ENCODE measurements around the gene PLAAT3. TPM values are rescaled to one million over a fixed set of nuclear protein-coding genes. Genes with fewer than 3 reads are reported as not detected.
A peak's percentile ranks its signal among the peaks of the same experiment; 100 is the strongest.
"Not testable (repeated sequence)": the region's sequence is repeated elsewhere in the genome, so short reads cannot be mapped to it uniquely, and the experiment has no call there.

Gene PLAAT3
- 21.6 TPM for total RNA-seq

GRCh38 chr11:63614136-63614671 lies at the start of gene PLAAT3:
Gene PLAAT3, minus strand, starts transcription at chr11:63614433. Its CDS starts 419 bp downstream, at chr11:63614014.
- DNase-seq = no peak

DNA sequence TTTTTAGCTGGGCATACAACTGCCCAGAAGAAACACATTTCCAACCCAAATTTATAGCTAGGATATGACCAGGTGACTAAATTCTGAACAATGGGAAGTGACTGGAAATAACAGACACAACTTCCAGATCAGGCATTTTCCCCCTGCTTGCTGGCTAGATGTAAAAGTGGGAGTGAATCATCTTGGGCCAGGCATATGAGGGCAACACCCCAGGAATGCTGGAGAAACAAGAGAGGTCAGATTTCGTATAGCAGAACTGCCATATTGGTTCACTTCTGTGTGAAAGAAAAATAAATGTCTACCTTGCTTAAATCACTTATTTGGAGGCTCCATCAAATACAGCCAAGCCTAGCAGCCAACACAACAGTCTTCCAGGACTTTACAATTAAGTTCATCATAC lies 49.6 kb upstream of the PLAAT3 start:
- no peak for DNase-seq

GRCh38 chr11:63660972-63661371 lies 46.7 kb upstream of the PLAAT3 start:
- no peak for DNase-seq

GRCh38 chr11:63652671-63653070 lies 38.4 kb upstream of the PLAAT3 start:
- no peak for DNase-seq

DNA sequence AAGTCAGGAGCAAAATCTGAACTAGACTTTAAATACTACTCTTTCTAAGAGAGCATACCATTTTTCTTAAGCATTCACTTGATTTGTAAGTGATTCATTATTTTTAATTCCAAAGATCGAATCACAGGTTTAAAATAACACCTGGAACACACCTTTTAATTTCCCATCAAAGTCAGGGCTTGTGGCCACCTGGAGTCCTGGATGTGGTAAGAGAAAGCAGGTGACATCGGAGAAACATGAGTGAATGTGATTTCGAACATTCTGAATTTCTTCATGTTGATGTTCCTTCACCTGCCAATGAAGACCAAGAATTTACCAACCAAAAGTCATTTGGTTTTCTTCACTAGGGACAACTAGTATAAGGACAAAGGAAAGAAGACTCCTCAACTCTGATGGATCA lies 29.0 kb upstream of the PLAAT3 start:
- DNase-seq = no peak

DNA sequence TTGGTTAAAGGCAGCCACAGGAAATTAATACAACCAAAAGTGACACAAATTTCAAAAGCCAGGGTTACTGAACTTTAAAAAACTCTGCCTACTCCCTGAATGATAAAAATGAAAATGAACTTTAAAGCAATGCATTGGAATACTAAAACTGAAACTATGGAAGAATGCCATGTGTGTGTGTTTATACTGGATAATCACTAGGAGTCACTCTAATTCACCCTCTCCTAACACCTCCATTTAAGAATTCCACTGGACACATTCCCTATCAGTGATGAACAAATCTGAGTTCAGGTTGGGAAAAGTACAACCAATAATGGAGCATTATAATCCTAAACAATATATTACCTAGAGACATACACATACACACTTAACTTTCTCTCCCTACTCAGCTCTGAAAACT lies 27.5 kb upstream of the PLAAT3 start:
- no peak for DNase-seq

DNA sequence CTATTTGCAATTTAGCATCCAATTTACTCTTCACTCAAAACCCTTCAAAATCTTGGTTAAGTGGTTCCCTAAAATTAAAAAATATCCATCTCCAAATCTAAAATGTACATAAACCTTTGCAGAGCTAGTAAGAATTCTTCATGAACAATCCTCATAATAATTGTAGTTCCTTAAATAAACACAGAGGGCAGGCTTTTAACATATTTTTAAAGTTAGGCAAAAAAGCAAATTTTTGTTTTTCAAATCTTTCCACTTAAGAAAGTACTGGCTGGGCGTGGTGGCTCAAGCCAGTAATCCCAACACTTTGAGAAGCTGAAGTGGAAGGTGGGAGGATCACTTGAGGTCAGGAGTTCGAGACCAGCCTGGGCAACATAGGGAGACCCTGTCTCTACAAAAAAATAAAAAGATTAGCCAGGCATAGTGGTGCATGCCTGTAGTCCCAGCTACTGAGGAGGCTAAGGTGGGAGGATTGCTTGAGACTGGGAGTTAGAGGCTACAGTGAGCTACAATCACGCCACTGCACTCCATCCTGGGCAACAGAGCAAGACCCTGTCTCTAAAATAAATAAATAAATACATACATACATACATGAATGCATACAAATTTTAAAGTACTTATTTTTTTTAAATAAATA lies 25.1 kb upstream of the PLAAT3 start:
- DNase-seq = no peak

- not testable (repeated sequence) for DNase-seq
Measured at GRCh38 chr11:63638436-63638835, 24.2 kb upstream of the PLAAT3 start.

DNA sequence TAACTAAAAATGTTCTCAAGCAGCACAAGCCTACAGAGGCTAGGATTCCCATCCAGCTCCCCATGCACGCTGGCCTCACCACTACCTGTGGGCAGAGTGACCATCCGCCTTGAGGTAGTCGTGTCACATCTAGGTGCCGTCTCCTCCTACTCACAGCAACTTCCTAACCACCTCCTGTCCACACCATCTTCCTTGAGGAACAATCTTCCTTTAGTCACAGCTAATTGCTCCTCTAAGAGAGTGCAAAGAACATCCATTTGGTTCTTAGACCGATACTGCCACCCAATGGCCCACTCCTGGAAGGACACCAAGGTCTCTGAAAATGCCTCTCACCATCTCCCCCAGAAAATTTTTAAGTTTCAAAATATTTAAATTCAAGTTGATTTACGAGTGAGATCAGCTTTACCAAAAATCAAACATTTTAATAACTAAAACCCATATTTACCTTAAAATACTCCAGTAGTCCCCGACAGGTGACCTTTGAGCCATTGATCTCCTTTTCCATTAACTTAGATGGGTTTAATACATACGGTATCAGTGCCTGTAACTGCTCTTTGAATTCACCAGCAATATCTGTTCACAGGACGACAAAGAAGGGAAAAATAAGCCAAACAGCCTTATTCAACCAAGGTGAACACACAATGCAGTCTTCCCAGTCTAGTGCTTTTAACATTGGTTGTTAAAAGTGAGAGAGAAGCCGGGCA lies 21.7 kb upstream of the PLAAT3 start:
- DNase-seq = peak; percentile 45

GRCh38 chr11:63629426-63629825 lies 15.2 kb upstream of the PLAAT3 start:
- DNase-seq = no peak

DNA sequence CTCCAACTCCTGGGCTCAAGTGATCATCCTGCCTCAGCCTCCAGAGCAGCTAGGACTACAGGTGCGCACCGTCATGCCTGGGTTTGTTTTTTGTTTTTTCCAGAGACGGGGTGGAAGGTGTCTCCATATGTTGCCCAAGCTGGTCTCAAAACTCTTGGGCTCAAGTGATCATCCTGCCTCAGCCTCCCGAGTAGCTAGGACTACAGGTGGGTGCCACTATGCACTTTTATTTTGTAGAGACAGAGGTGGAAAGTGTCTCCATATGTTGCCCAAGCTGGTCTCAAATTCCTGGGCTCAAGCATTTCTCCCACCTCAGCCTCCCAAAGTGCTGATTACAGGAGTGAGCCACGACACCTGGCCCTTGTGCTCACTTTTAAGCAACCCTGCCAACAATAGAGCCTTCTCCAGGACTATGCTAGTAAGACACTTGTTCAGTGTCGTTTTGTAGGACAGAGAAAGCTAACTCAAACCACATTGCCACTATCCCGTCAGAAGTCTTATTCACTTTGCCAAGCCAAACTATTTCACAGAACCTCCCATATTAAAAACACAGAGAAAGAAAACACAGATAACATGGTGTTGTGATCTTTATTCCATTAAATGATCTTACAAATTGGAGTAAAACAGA lies 9.4 kb upstream of the PLAAT3 start:
- DNase-seq = no peak

DNA sequence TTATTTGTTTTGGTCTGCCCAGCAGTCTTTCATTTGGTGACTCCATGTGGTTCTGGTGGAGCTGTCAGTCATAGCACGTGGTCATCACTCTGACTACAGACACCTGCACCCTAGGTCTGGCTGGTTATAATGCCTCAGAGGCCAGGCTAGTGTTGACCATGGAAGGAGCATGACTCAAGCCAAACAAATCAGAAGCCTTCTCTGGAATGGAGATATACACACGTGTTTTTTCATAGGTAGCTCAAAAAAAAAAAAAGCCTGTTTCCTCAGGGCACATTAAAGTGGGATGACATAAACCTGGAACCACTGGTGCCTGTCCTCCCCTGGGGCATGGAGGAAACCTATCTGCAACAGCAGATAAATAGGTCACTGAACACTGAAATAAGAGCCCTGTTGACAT lies 8.1 kb upstream of the PLAAT3 start:
- DNase-seq = no peak

- no peak for DNase-seq
Measured at GRCh38 chr11:63621071-63621470, 6.8 kb upstream of the PLAAT3 start.

DNA sequence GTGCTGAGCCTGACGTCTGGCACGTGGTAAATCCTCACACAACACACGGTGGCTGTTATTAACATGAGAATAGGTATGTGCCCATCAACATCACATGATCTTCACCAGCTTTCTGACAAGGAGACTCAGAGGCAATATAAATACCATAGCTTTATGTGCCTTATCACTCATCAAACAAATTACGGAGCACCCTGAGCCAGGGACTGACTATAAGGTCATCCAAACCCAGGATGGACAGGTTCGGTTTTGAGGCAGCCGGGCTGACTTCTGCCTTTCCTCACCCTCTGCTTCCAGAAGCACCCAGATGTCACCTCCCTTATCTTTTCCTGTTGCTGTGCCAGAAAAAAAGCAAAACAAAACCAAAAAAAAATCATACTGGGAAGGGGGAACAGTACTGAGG lies 5.7 kb upstream of the PLAAT3 start:
- DNase-seq = no peak

DNA sequence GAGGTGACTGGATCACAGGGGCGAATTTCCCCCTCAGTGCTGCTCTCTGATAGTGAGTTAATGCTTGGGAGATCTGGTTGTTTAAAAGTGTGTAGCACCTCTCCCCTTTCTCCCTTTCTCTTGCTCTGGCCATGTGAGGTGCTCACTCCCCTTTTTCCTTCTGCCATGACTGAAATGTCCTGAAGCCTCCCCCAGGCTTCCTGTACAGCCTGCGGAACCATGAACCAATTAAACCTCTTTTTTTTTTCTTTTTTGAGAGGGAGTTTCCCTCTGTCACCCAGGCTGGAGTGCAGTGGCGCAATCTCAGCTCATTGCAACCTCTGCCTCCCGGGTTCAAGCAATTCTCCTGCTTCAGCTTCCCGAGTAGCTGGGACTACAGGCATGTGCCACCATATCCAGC lies 3.5 kb upstream of the PLAAT3 start:
- not testable (repeated sequence) for DNase-seq

GRCh38 chr11:63616953-63617352 lies 2.7 kb upstream of the PLAAT3 start:
- no peak for DNase-seq

DNA sequence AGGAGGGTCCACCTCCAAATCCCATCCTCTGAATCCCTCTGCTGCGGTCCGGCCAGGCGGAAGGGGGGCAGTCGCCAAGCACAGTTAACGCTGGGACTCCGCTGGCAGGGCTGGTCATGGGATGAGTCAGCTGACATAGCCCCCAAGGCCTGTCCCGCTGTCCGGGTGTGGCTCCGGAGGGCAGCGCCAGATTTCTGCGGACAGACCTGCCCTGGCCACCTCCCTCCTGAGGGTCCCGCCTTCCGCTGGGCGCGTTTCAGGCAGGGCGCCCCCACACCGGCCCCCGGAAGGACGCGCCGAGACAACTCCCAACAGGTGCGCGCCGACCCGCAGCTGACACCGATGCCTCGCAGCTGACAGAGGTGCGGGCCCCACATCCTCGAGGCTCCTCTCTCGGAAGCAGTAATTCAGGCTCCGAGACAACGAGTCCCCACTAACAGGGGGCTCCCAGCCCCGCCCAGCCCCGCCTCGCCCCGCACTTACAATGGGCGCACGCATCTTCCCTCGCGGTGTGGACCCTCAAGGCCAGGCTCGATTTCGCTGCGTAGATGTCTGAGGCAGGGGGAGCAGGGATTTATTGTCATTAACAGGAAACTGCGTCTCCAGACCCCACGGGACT lies 607 bp downstream of the PLAAT3 start:
- DNase-seq = no peak

DNA sequence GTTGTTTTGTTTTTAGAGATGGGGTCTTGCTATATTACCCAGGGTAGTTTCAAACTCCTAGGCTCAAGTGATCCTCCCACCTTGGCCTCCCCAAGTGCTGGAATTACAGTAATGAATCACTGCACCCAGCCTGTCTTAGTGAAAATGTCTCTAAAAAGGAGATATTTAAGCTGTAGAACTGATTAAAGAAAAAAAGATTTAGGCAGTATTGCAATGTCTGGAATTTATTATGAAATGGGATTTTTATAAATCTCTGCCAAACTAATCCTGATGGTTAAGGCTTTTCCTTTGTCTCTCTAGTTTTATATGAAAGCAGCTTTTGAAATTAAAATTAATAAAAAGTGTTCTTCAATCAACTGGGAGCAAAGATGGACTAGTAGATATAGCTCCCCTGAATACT lies 2.1 kb downstream of the PLAAT3 start:
- DNase-seq = no peak

- DNase-seq = no peak
Measured at GRCh38 chr11:63611395-63611747, 2.9 kb downstream of the PLAAT3 start.

DNA sequence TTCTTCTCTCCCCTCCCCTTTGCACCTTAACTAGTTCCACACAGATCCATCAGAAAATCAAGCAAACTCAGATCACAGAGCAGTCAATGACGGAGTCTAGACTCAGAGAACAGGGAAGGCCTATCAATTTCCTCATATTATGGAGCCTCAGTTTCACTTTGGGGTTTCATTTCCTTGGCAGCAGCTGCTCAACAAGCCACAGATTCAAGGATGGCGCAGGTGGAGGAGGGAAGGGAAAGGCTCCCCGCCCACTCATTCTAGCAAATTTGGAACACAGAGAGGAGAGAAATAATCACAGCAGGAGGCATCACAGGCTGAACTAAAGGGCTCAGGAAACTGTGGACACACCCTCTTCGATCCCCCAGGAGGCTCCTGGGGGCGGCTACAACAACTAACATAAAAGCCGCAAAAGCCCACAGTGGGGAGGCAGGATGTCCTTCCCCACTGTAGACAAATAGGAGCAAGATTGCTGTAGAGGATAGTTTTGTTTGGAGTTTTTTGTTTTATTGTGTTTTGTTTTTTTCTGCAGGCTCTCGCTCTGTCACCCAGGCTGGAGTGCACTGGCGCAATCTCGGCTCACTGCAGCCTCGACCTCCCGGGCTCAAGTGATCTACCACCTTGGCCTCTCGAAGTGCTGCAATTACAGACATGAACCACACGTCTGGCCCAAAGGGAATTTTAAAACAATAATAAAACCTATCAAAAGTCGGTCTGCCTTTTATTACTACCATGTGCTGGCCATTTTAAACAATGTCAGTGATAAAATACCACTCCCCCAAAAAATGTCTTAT lies 3.4 kb downstream of the PLAAT3 start:
- no peak for DNase-seq

GRCh38 chr11:63609971-63610580 lies 4.2 kb downstream of the PLAAT3 start:
- no peak for DNase-seq

- DNase-seq = no peak
Measured at GRCh38 chr11:63609536-63609935, 4.7 kb downstream of the PLAAT3 start.
